Lower leg skin (tissue), 3 donors: ENCODE measurements around the gene ARMH1.
"Not testable (repeated sequence)": the region's sequence is repeated elsewhere in the genome, so short reads cannot be mapped to it uniquely, and the experiment has no call there.

Experiments
- CTCF ChIP-seq, 3 donors: fragments of 450-650 bp; IDR thresholded peaks; one replicate each; pipeline ENCODE4 v1.5.1; 2016; ENCODE audit warnings: antibody characterized with exemption in 3 of 3, mild to moderate bottlenecking in 3 of 3, moderate library complexity in 2 of 3
- POLR2A ChIP-seq, 2 donors: fragments of 450-650 bp; IDR thresholded peaks; one replicate each; pipeline ENCODE4 v1.6.1; 2016 to 2017; ENCODE audit warnings: antibody characterized with exemption in 2 of 2, mild to moderate bottlenecking in 1 of 2, moderate library complexity in 1 of 2

DNA sequence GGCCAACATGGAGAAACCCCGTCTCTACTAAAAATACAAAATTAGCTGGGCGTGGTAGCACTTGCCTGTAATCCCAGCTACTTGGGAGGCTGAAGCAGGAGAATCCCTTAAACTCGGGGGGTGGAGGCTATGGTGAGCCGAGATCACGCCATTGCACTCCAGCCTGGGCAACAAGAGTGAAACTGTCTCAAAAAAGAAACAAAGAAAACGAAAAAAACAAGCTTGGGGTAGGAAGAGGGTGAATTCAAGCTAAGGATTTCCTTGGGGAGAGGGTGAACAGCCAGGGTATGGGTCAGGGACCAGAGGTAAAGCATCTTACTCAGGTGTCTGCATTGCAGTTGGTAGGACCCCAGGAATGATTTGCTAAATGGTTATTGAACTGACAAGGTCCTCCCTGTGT is 91.9 kb downstream of the ARMH1 start:
- TF ChIP-seq CTCF, POLR2A (IDR thresholded peaks at IDR 0.05): not testable (repeated sequence)
